AG04449 (cell line): ENCODE results near the gene RNF144A.

Experiments
- CTCF ChIA-PET: fragments of 350-600 bp; formaldehyde crosslinking; extraction: SDS; loops from one replicate; lab custom pipeline; 2021; ENCODE audit warnings: antibody characterized with exemption; lab: Yijun Ruan, JAX
- POLR2A ChIA-PET: fragments of 400-600, 350-600 bp; formaldehyde crosslinking; extraction: SDS; loops from one replicate; lab custom pipeline; 2020; ENCODE audit warnings: antibody characterized with exemption, inconsistent platforms; lab: Yijun Ruan, JAX
- DNase-seq: peaks from one replicate; pipeline ENCODE4 v3.0.0-alpha.2; 2010; ENCODE audit warnings: low read depth, low spot score
- H3K4me3 ChIP-seq: 2 replicates; pipeline ENCODE4 v1.5.1; 2011; ENCODE audit warnings: low read depth, mild to moderate bottlenecking, control low read depth, low read length
- TF ChIP-seq, protein P1 (sequence below): IDR thresholded peaks from one replicate; pipeline ENCODE4 v1.5.1; 2011; ENCODE audit warnings: mild to moderate bottlenecking, moderate library complexity, low read length, control low read depth, inconsistent platforms; ENCODE audit not compliant: insufficient read depth; ENCODE audit errors: missing control alignments

RNF144A gene

GRCh38 chr2:6968319-6969100 is 51.3 kb downstream of the RNF144A start:
- TF ChIP-seq, protein P1, sequence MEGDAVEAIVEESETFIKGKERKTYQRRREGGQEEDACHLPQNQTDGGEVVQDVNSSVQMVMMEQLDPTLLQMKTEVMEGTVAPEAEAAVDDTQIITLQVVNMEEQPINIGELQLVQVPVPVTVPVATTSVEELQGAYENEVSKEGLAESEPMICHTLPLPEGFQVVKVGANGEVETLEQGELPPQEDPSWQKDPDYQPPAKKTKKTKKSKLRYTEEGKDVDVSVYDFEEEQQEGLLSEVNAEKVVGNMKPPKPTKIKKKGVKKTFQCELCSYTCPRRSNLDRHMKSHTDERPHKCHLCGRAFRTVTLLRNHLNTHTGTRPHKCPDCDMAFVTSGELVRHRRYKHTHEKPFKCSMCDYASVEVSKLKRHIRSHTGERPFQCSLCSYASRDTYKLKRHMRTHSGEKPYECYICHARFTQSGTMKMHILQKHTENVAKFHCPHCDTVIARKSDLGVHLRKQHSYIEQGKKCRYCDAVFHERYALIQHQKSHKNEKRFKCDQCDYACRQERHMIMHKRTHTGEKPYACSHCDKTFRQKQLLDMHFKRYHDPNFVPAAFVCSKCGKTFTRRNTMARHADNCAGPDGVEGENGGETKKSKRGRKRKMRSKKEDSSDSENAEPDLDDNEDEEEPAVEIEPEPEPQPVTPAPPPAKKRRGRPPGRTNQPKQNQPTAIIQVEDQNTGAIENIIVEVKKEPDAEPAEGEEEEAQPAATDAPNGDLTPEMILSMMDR: no peak
- ChIA-PET POLR2A (no interaction called here), CTCF (no interaction called here)
- no peak overlapping the region for H3K4me3 ChIP-seq
- no peak for DNase-seq

DNA sequence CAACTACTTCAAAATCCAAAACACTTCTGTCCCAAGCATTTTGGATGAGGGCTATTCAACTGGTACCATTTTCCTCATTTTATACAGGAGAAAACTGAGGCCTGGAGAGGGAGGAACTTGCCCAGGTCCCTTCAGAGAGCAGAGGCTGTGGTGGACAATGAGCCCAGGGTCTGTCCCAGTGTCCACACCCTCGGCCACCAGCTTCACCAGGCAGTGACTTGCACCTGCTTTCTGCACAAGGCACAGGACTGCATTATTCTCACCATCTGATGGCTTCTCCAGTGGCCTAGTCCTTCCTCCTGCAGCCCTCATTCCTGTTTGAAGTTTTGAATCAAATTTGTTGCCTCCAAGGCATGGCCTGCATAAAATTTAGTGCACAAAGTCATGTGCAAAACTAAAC is 53.3 kb downstream of the RNF144A start:
- ChIA-PET CTCF (no interaction called here), POLR2A (no interaction called here)

DNA sequence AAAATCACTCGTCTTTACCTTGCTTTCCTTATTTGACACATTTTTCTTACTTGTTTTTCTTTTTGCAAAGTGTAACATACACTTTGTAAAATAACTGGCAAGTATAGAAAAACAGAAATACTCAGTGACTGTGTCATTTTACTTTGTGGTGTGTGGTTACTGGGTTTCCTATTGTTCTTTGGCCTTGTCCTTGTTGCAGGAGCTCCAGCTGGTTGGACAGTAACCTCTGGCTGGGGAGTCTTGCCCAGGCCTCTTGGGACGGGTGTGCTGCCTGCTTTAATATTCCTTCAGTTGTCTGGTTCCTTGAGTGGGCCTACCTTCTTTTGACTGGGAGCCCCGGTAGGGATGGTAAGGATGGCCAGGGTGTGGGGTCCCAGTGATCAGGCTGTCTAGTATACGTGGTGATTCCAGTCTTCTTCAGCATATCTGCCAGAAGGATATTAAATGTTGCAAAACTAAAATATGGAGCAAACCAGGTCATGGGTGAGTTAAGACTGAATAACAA is 53.8 kb downstream of the RNF144A start:
- H3K4me3 ChIP-seq: no peak overlapping the region
- DNase-seq: no peak
- POLR2A ChIA-PET: no interaction called here
- TF ChIP-seq, protein P1: no peak
- CTCF ChIA-PET: no interaction called here

More for the DNA sequence above, 53.3 kb downstream of the RNF144A start:
- TF ChIP-seq, protein P1: no peak
- H3K4me3 ChIP-seq: no peak overlapping the region
- DNase-seq: no peak

GRCh38 chr2:6971502-6971901 is 54.3 kb downstream of the RNF144A start:
- ChIA-PET CTCF (no interaction called here), POLR2A (no interaction called here)
- TF ChIP-seq, protein P1: no peak
- no peak for DNase-seq
- H3K4me3 ChIP-seq: no peak overlapping the region

- TF ChIP-seq, protein P1: no peak
- DNase-seq: no peak
- no peak overlapping the region for H3K4me3 ChIP-seq
- CTCF ChIA-PET: no interaction called here
- POLR2A ChIA-PET: no interaction called here
These were observed 55.0 kb downstream of the RNF144A start for GRCh38 chr2:6972067-6972710.

- no peak for DNase-seq
- TF ChIP-seq, protein P1: no peak
- no peak overlapping the region for H3K4me3 ChIP-seq
- CTCF ChIA-PET: no interaction called here
- POLR2A ChIA-PET: no interaction called here
These were observed 56.8 kb downstream of the RNF144A start for GRCh38 chr2:6973895-6974545.
